Stomach (tissue), 9 donors: ENCODE measurements around the gene PSRC1. TPM values are rescaled to one million over a fixed set of nuclear protein-coding genes. Genes with fewer than 3 reads are reported as not detected.
"Not testable (repeated sequence)": the region's sequence is repeated elsewhere in the genome, so short reads cannot be mapped to it uniquely, and the experiment has no call there.

Source experiments
- DNase-seq, 2 donors: peaks; one replicate each; pipeline versions ENCODE4 v3.0.0 to v3.0.0-alpha.2; 2013 to 2019
- H3K27ac ChIP-seq, 5 donors: fragments of 200-600 bp in 4 of 5; sonication (generic) in 4 of 5; one replicate each; pipeline ENCODE4 v1.5.1; 2013 to 2019; ENCODE audit warnings: mild to moderate bottlenecking in 1 of 5, moderate library complexity in 1 of 5
- H3K27me3 ChIP-seq, 3 donors: fragments of 200-600 bp; sonication (generic); one replicate each; pipeline ENCODE4 v1.5.1; 2017 to 2019; ENCODE audit warnings: mixed run types in 1 of 3
- H3K36me3 ChIP-seq, 4 donors: fragments of 200-600 bp; sonication (generic); 1 replicate in 3 of 4; 2 replicates in 1 of 4; pipeline ENCODE4 v1.5.1; 2016 to 2019
- H3K4me1 ChIP-seq, 4 donors: fragments of 200-600 bp; sonication (generic); one replicate each; pipeline ENCODE4 v1.5.1; 2016 to 2019
- H3K4me3 ChIP-seq, 4 donors: fragments of 200-600 bp; sonication (generic) in 3 of 4; one replicate each; pipeline ENCODE4 v1.5.1; 2016 to 2019; ENCODE audit warnings: mild to moderate bottlenecking in 1 of 4
- H3K9me3 ChIP-seq, 4 donors: fragments of 200-600 bp; sonication (generic); one replicate each; pipeline ENCODE4 v1.5.1; 2016 to 2019
- EP300 ChIP-seq: sonication (generic); formaldehyde crosslinking; IDR thresholded peaks from one replicate; pipeline ENCODE4 v1.6.1; 2017; ENCODE audit warnings: antibody characterized with exemption
- POLR2A ChIP-seq, 4 donors: fragments of 450-650 bp; IDR thresholded peaks; one replicate each; pipeline ENCODE4 v1.6.1; 2016; ENCODE audit warnings: antibody characterized with exemption in 4 of 4, control low read depth in 2 of 4, mild to moderate bottlenecking in 1 of 4, moderate library complexity in 1 of 4
- POLR2AphosphoS5 ChIP-seq, 3 donors: sonication (generic); formaldehyde crosslinking; IDR thresholded peaks; one replicate each; pipeline ENCODE4 v1.6.1; 2016; ENCODE audit warnings: antibody characterized with exemption in 3 of 3
- WGBS, 5 donors: extraction: QIAGEN DNeasy Blood & Tissue Kit in 3 of 5; methylation state at CpG; one replicate each; pipeline versions ENCODE4 v1.1.5 to v1.1.7; 2013 to 2018; 5-methylcytosine and 5-hydroxymethylcytosine counted together
- intact Hi-C: fragments of 100-400 bp; cut with DNase I; formaldehyde crosslinking; loops from one replicate; pipeline ENCODE4 v1.15.1; 2023; ENCODE audit warnings: low total_unique reads
- polyA plus RNA-seq, 3 donors: library from polyadenylated mRNA; stranded (reverse); fragments of 200-250 nt; gene quantifications; one replicate each; pipeline ENCODE4 v1.2.3, GENCODE V29; 2013
- total RNA-seq, 5 donors: library from RNA; depleted of rRNA; stranded (reverse); fragments of >200 nt; gene quantifications; one replicate each; pipeline versions ENCODE4 v1.1.0 to v1.2.3, GENCODE V29; 2014 to 2016
- TF ChIP-seq, protein P1 (sequence below), 7 experiments: fragments of 450-650 bp in 4 of 7; fragments of 200-600 bp in 3 of 7; sonication (generic) in 3 of 7; IDR thresholded peaks; one replicate each; pipeline ENCODE4 v1.5.1; 2016 to 2019; ENCODE audit warnings: antibody characterized with exemption in 7 of 7, control low read depth in 2 of 7, mild to moderate bottlenecking in 1 of 7
- donor health status: healthy with polysubstance abuse.
- donor health status: Bipolar disorder and iron deficiency.
- donor health status: healthy.

PSRC1 gene
- total and polyA plus RNA-seq, 8 donors: 0.29 to 18.7 (median 3.6) TPM; not detected in 1

- TF ChIP-seq, protein P1, sequence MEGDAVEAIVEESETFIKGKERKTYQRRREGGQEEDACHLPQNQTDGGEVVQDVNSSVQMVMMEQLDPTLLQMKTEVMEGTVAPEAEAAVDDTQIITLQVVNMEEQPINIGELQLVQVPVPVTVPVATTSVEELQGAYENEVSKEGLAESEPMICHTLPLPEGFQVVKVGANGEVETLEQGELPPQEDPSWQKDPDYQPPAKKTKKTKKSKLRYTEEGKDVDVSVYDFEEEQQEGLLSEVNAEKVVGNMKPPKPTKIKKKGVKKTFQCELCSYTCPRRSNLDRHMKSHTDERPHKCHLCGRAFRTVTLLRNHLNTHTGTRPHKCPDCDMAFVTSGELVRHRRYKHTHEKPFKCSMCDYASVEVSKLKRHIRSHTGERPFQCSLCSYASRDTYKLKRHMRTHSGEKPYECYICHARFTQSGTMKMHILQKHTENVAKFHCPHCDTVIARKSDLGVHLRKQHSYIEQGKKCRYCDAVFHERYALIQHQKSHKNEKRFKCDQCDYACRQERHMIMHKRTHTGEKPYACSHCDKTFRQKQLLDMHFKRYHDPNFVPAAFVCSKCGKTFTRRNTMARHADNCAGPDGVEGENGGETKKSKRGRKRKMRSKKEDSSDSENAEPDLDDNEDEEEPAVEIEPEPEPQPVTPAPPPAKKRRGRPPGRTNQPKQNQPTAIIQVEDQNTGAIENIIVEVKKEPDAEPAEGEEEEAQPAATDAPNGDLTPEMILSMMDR (IDR thresholded peaks at IDR 0.05): no peak
- no peak for TF ChIP-seq POLR2A (IDR thresholded peaks at IDR 0.05)
- TF ChIP-seq POLR2AphosphoS5 (IDR thresholded peaks at IDR 0.05): no peak
- peaks cover 0 to 7% (median 3%) of the 10 kb centered on the region in 4 donors for H3K4me1 ChIP-seq
- 75 to 91% (median 87%) methylated on average over 2 of the region's 2 CpGs for WGBS, 5 donors
- no peaks in the 10 kb centered on the region for H3K9me3 ChIP-seq
- no peak overlapping the region for H3K4me3 ChIP-seq
- intact Hi-C loops: no loop called here
- H3K36me3 ChIP-seq: peaks cover 7 to 67% (median 60%) of the 10 kb centered on the region in 4 donors
- DNase-seq: no peak
- no peak overlapping the region for H3K27ac ChIP-seq
- no peaks in the 10 kb centered on the region for H3K27me3 ChIP-seq
These were observed 29.3 kb upstream of the PSRC1 start for GRCh38 chr1:109312246-109312645.

DNA sequence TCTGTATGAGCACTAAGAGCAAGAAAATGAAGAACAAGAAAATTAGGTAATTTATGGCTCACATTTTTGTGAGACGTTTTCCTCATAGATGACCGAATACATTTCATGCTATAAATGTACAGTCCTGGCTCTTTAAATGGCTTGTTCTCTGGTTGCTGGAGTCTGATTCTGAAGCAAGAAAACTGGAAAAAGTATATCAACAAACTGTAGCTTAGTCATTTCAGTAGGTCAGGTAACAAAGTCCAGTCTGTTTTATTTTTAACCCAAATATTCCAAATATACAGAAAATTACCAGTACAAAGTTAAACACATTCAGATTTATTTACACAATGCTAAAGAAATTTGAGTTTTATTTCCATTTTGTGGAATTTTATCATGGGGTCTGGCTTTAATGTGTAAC is 26.4 kb upstream of the PSRC1 start:
- 59 to 97% (median 77%) methylated on average over 2 of the region's 2 CpGs for WGBS, 5 donors
- Histone ChIP-seq H3K27ac (no peak overlapping the region), H3K36me3 (peaks cover 6 to 38% (median 31%) of the 10 kb centered on the region in 4 donors), H3K4me3 (no peak overlapping the region), H3K4me1 (peaks cover 0 to 36% (median 11%) of the 10 kb centered on the region in 4 donors), H3K9me3 (no peaks in the 10 kb centered on the region), H3K27me3 (no peaks in the 10 kb centered on the region)
- TF ChIP-seq POLR2A (IDR thresholded peaks at IDR 0.05): no peak
- intact Hi-C loops: no loop called here
- no peak for DNase-seq

DNA sequence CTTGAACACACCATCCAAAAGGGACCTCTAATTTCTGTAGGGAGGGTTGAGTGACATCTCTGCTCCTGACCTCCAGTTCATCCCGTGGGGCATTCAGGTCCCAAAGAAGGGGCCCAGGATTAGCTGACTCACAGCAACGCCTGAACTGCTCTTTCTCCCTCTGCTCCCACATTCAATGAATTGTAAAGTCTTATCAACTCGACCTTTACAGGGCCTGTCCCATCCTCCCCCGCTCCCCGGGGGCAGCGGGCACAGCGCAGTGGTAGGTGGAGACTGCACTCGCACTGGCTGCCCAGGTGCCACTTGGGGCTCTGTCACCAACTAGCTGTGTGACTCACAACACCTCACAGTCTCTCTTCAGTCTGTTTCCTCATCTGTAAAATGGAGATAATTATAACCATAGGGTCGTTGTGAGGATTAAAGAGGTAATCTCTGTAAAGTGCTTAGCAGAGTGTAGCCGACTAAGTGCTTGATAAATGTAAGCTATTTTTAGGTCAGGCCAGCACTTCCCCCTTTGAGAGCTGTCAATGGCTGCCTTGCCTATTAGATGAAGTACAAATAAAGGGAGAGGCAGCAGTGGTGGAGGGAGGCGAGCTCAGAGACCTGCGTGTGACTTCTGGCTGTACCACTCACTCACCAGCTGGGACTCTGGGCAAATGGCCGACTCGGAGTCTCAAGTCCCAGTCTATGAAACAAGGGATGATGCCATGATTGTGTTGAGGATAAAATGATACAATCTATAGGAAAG is 24.5 kb upstream of the PSRC1 start:
- H3K27me3 ChIP-seq: no peaks in the 10 kb centered on the region
- H3K4me1 ChIP-seq: peaks cover 0 to 41% (median 13%) of the 10 kb centered on the region in 4 donors
- 19 to 37% (median 29%) methylated on average over 14 of the region's 14 CpGs for WGBS, 5 donors
- peak overlapping the region in 1 of 5 donors; percentile 26 for H3K27ac ChIP-seq
- peaks cover 0 to 21% (median 15%) of the 10 kb centered on the region in 4 donors for H3K36me3 ChIP-seq
- intact Hi-C loops: no loop called here
- H3K9me3 ChIP-seq: no peaks in the 10 kb centered on the region
- no peak overlapping the region for H3K4me3 ChIP-seq
- DNase-seq: peak in 1 of 2 donors; percentile 43
- TF ChIP-seq, protein P1 (IDR thresholded peaks at IDR 0.05): no peak
- TF ChIP-seq EP300: no peak
- TF ChIP-seq POLR2A (IDR thresholded peaks at IDR 0.05): no peak
- TF ChIP-seq POLR2AphosphoS5 (IDR thresholded peaks at IDR 0.05): no peak

DNA sequence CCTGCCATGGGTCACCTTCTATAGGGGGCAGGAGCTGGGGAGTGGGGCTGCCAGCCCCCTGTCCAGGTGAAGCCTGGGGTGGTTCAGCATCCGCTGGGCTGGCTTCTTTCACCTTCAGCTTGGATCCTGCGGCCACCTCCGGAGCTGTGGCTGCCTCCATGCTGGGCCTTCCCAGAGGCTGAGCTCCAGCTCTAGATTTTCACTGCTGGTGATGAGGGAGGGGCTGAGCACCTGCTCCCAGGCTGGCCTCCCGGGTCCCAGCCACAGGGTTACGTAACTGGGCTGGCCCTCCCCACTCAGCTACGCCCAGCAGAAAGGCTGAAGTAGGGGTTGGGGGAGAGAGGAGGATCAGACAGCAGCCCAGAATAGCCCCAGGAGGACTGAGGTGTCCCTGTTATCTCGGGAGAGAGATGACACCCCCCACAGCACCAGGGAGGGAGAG is 23.9 kb upstream of the PSRC1 start, which contains the start of gene MYBPHL:
Gene MYBPHL, minus strand, starts transcription at position 180 of the 442 bp plus-strand sequence. Its CDS starts 20 bp downstream, at position 160.
- Histone ChIP-seq H3K27me3 (no peaks in the 10 kb centered on the region), H3K36me3 (peaks cover 0 to 17% (median 12%) of the 10 kb centered on the region in 4 donors), H3K4me3 (no peak within 1 kb of the TSS), H3K4me1 (peaks cover 0 to 41% (median 13%) of the 10 kb centered on the region in 4 donors), H3K9me3 (no peaks in the 10 kb centered on the region), H3K27ac (peak within 1 kb of the TSS in 2 of 5 donors; percentile 26 to 32)
- 66 to 76% (median 71%) methylated on average over 6 to 7 of the region's 7 CpGs for WGBS, 5 donors
- intact Hi-C loops: no loop called here
- peak in 1 of 2 donors; percentile 23 for DNase-seq
- TF ChIP-seq EP300 (no peak), POLR2A (IDR thresholded peaks at IDR 0.05) (no peak), POLR2AphosphoS5 (IDR thresholded peaks at IDR 0.05) (no peak)
- TF ChIP-seq, protein P1 (IDR thresholded peaks at IDR 0.05): no peak

DNA sequence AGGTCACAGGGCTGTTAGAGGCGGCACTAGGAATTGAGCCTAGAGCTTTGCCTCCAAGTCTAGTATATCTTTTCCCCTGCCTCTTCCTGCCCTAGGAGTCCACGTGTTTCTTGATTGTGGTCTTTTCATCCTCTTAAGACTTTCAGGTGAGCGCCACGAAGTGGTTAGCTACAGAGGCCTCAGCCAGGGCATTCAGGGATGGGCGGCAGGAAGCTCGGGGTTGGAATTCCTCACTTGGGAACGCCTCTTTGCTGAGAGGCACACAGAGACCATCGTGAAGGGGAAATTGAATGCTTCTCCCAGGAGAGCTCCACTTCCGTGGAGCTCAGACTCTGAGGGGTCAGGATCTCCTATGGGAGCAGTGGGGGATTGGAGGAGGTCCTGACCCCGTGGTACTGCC is 23.0 kb upstream of the PSRC1 start:
- H3K9me3 ChIP-seq, H3K4me3 ChIP-seq, H3K36me3 ChIP-seq, H3K27me3 ChIP-seq, intact Hi-C loops: not testable (repeated sequence)
- DNase-seq: peak in 1 of 2 donors; percentile 36
- WGBS, 5 donors: 39 to 56% (median 52%) methylated on average over 10 of the region's 10 CpGs
- peak overlapping the region in 1 of 5 donors; percentile 32 for H3K27ac ChIP-seq
- H3K4me1 ChIP-seq: peaks cover 0 to 41% (median 13%) of the 10 kb centered on the region in 4 donors
